Activated gamma-delta T cell treated with anti-CD3 and anti-CD28 coated beads, Interleukin-2, amount 50 U/mL, for 16 hours (primary cell): ENCODE data around the gene ARCN1.
"Not testable (repeated sequence)": the region's sequence is repeated elsewhere in the genome, so short reads cannot be mapped to it uniquely, and the experiment has no call there.

Source experiments
- DNase-seq: peaks from one replicate; pipeline ENCODE4 v3.0.0-alpha.2; 2020; ENCODE audit warnings: low read depth

ARCN1 gene

DNA sequence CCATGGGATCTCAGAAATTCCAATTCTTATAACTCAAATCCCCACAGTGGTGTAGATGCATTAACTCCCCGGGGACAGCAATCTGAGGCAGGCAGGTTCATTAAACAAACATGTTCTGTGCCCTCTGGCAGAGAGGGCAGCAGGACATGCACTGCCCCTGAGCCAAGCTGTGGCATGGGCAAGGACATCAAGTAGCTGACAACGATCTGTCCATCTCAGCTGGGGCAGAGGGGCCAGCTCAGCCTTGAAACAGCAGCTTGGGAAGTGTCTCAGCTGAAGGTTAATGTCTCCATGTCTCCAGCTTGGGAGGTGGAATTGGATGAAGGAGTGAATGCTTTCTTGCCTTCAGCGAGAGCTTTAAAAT is 27.6 kb upstream of the ARCN1 start:
- no peak for DNase-seq

GRCh38 chr11:118545533-118545932 is 26.7 kb upstream of the ARCN1 start:
- DNase-seq, result no peak

DNA sequence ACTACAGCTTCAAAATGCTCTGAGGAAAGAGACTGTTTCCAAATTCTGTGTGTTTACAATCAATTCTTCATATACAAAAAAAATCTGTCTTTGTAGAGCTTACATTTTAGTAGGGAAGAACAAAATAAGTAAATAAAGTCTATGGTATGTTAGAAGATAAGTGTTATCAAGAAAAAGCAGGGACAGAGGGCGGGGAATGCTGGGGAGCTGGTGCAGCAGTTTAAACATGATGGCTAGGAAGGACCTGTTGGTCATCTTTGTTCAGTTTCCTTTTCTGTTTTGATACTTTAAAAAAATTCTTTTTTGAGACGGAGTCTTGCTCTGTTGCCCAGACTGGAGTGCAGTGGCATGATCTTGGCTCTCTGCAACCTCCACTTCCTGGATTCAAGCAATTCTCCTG is 25.1 kb upstream of the ARCN1 start:
- no peak for DNase-seq

- no peak for DNase-seq
Measured at GRCh38 chr11:118552341-118552740, 19.9 kb upstream of the ARCN1 start.

DNA sequence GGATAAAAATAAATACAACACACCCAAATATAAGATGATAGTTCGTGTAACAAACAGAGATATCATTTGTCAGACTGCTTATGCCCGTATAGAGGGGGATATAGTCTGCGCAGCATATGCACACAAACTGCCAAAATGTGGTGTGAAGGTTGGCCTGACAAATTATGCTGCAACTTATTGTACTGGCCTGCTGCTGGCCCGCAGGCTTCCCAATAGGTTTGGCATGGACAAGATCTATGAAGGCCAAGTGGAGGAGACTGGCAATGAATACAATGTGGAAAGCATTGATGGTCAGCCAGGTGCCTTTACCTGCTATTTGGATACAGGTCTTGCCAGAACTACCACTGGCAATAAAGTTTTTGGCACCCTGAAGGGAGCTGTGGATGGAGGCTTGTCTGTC is 11.4 kb upstream of the ARCN1 start:
- DNase-seq, result no peak

DNA sequence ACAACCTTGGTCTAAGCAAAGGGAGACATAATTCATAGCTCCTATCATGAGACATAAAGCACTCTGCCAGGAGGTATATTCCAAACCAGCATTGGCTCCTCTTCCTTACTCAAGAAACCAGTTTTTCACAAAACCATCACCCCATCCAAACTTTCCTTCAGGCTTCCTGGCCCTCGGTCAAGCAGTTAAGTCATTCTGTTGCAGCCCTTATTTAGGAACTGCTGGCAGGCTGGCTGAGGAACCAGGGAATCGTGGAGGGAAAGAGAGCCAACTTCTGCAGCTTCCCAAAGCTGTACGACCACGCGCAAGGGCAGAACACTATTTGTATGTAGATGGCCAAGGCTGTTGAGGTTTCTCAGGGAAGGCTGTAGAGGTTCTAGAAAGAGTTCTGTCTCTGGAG is 7.2 kb upstream of the ARCN1 start:
- DNase-seq, result no peak

GRCh38 chr11:118569670-118570069 is 2.5 kb upstream of the ARCN1 start:
- no peak for DNase-seq

DNA sequence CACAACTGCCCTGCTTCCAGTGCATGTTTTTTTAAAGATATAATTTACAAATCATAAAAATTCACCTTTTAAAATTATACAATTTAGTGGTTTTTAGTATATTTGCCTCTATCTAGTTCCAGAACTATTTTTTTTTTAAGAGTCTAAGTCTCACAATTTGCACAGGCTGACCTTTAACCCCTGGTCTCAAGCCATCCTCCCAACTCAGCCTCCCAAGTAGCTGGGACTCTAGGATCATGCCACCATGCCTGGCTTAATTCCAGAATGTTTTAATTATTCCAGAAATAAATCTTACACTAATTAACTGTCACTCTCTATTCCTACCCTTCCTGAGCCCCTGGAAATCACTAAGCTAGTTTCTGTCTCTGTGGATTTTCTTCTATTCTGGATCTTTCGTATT is 1.4 kb upstream of the ARCN1 start:
- no peak for DNase-seq

- DNase-seq, result not testable (repeated sequence)
Measured at GRCh38 chr11:118571701-118572060, 528 bp upstream of the ARCN1 start.

GRCh38 chr11:118572981-118573550 is 857 bp downstream of the ARCN1 start:
- DNase-seq, result no peak

DNA sequence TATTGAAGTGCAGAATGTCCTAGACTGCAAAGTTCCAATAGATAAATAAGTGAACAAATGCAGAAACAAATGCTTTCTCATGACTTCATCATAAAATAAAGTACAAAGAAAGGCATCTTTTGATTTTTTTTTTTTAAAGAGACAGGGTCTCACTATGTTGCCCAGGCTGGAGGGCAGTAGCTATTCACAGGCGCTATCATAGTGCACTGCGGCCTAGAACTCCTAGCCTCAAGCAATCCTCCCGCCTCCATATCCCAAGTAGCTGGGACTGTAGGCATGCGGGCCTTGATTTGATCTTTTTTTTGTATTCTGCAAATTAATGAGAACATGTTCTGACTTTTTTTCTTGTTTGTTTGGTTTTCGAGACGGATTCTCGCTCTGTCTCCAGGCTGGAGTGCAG is 2.4 kb downstream of the ARCN1 start:
- DNase-seq, result no peak

DNA sequence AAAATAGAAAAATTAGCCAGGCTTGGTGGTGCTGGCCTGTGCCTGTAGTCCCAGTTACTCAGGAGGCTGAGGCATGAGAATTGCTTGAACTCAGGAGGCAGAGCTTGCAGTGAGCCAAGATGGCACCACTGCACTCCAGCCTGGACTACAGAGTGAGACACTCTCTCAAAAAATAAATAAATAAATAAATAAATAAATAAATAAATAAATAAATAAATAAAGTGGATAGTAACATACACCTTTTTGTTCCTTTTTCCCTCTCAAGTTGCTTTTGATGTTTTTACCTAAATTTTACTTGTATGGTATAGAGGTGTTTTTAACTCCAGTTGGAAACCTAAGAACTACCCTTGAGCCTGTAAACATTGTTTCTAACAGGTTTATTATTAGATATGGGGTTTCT is 5.8 kb downstream of the ARCN1 start:
- DNase-seq, result not testable (repeated sequence)

GRCh38 chr11:118581057-118581456 is 8.8 kb downstream of the ARCN1 start:
- DNase-seq, result no peak

- DNase-seq, result no peak
Measured at GRCh38 chr11:118587952-118588351, 15.7 kb downstream of the ARCN1 start.

DNA sequence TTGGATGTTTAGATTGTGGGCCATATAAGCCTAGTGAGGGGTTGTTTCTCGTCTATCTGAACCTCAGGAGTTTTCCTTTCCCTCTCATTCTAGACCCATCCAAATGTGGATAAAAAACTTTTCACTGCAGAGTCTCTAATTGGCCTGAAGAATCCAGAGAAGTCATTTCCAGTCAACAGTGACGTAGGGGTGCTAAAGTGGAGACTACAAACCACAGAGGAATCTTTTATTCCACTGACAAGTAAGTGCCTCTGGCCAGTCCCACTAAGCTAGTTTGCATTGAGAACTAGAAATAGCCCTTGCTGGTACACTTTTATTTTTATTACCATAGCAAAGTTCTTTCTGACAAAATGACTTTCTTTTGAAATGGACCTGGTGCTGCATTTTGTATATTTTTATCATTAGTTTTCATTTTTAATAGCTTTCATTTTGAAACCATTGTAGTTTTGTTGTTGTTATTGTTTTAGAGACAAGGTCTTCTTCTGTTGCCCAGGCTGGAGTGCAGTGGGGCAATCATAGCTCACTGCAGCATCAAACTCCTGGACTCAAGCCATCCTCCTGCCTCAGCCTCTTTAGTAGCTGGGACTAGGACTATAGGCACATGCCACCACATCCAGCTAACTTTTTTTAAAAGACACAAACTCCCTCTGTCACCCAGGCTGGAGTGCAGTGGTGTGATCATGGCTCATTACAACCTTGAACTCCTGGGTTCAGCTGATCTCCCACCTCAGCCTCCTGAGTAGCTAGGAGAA is 20.6 kb downstream of the ARCN1 start:
- DNase-seq, result no peak

DNA sequence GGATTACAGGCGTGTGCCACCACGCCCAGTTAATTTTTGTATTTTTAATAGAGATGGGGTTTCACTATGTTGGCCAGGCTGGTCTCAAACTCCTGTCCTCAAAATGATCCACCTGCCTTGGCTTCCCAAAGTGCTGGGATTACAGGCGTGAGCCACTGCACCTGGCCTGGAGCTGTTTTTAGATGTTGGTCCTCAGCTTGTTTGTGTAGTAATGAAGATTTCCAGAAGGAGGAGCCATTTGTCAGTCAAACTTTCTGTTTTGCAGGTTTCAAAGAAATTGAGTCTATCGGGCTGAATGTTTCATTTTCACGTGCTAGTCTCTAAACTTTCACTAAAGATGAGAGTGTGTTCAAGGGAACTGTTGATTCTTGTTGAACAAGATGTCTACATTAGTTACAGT is 22.8 kb downstream of the ARCN1 start:
- DNase-seq, result not testable (repeated sequence)

DNA sequence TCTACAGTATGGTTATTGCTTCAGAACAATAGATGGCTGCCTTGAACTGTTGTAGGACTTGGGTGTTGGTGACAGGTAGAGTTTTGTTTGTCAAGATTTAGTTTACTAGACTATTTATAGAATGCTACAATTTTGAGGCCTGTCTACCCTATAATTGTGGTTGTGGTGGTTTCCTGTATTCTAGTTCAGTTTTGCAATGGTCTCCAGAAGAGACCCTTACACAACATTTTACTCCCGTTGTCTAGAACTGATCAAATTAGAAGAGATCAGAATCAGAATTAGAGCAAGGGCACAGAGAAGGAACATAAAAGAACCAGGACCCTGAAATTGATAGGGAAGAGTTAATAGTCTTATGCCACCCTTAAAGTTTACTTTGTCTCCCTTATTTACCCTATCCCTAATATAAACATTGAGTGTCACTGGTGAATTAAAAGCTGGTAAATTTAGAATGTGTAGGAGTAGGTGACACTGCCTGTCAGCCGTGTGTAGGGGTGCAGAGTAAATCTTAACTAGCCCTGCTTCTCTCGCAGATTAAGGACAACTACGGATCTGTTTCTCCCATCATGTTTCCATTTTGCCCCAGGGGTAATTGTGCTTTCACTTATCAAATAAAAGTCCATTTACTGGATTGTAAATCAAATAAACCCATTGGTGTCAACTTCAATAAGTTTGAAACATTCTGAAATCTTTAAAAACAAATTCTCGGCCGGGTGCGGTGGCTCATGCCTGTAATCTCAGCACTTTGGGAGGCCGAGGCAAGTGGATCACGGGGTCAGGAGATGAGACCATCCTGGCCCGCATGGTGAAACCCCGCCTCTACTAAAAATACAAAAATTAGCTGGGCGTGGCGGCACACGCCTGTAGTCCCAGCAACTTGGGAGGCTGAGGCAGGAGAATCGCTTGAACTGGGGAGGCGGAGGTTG is 24.3 kb downstream of the ARCN1 start:
- DNase-seq, result no peak

DNA sequence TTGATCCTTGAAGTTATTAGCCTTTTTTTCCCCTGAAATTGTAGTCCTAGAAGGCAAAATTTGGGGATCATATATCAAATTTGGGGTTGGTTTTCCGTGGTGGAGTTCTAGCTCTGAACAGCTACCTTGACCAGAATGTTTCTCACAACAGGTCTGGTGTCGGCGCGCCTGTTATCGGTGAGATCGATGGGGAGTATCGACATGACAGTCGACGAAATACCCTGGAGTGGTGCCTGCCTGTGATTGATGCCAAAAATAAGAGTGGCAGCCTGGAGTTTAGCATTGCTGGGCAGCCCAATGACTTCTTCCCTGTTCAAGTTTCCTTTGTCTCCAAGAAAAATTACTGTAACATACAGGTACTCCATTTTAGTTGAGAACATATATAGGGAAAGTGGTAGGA is 25.3 kb downstream of the ARCN1 start:
- DNase-seq, result no peak

DNA sequence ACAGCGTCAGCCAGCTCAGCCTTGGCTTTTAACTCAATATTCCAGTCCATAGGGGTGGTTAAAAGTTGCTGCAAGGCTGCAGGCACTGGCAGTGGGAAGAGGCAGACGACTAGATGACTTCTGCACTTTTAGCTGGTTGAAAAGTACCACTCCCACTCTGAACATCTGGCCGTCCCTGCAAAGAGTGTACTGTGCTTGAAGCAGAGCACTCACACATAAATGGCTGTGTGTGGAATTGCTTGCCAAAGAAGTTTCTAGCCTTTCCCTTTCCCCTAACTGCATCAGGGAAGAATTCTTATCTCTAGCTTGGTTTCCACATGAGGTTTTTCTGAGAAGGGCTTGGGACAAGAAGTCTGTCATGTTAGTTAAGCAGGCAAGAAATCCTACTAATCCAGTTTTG is 30.1 kb downstream of the ARCN1 start:
- DNase-seq, result no peak

- DNase-seq, result not testable (repeated sequence)
Measured at GRCh38 chr11:118603709-118604108, 31.5 kb downstream of the ARCN1 start.

GRCh38 chr11:118604566-118604965 is 32.4 kb downstream of the ARCN1 start:
- DNase-seq, result no peak

GRCh38 chr11:118605116-118605867 is 33.1 kb downstream of the ARCN1 start:
- DNase-seq, result no peak
